Activated T-cell treated with anti-CD3 and anti-CD28 coated beads, Interleukin-2, amount 50 U/mL, for 4 hours (primary cell): Measurements from ENCODE around the gene ADGRG2. TPM values are rescaled to one million over a fixed set of nuclear protein-coding genes. Genes with fewer than 3 reads are reported as not detected.

Source experiments
- ATAC-seq, 2 donors: fragments of 200-7000 bp; cut with Tn5 transposase; one replicate each; pipeline ENCODE4 v1.10.0; 2021
- DNase-seq: peaks from one replicate; pipeline ENCODE4 v3.0.0-alpha.2; 2020
- H3K27me3 Mint-ChIP-seq: one replicate; pipeline ENCODE4 v1.8.0; 2021; ENCODE audit warnings: low read depth, mixed read lengths
- H3K36me3 Mint-ChIP-seq: one replicate; pipeline ENCODE4 v1.8.0; 2022; ENCODE audit warnings: mixed read lengths; ENCODE audit not compliant: insufficient read depth
- H3K4me1 Mint-ChIP-seq: one replicate; pipeline ENCODE4 v1.8.0; 2021; ENCODE audit warnings: low read depth, mixed read lengths
- H3K4me3 Mint-ChIP-seq: one replicate; pipeline ENCODE4 v1.8.0; 2021; ENCODE audit warnings: mild to moderate bottlenecking, moderate library complexity, mixed read lengths
- H3K9me3 Mint-ChIP-seq: one replicate; pipeline ENCODE4 v1.8.0; 2021; ENCODE audit warnings: mixed read lengths
- total RNA-seq, 3 donors: library from RNA; stranded (reverse); gene quantifications; one replicate each; pipeline ENCODE4 v1.2.1, GENCODE V29; 2021

Gene ADGRG2
- total RNA-seq, 3 donors from 2014 or later: not detected

GRCh38 chrX:18945483-18945882 is 176.8 kb downstream of the ADGRG2 start:
- no peaks in the 10 kb centered on the region for H3K4me1 Mint-ChIP-seq
- no peaks in the 10 kb centered on the region for H3K9me3 Mint-ChIP-seq
- H3K36me3 Mint-ChIP-seq: peaks cover 18% of the 10 kb centered on the region
- DNase-seq (no peak), ATAC-seq (no peak)
- H3K4me3 Mint-ChIP-seq: no peak overlapping the region
- no peaks in the 10 kb centered on the region for H3K27me3 Mint-ChIP-seq

- H3K4me1 Mint-ChIP-seq: no peaks in the 10 kb centered on the region
- no peaks in the 10 kb centered on the region for H3K27me3 Mint-ChIP-seq
- no peaks in the 10 kb centered on the region for H3K9me3 Mint-ChIP-seq
Measured at GRCh38 chrX:18944482-18944881, 177.8 kb downstream of the ADGRG2 start.

DNA sequence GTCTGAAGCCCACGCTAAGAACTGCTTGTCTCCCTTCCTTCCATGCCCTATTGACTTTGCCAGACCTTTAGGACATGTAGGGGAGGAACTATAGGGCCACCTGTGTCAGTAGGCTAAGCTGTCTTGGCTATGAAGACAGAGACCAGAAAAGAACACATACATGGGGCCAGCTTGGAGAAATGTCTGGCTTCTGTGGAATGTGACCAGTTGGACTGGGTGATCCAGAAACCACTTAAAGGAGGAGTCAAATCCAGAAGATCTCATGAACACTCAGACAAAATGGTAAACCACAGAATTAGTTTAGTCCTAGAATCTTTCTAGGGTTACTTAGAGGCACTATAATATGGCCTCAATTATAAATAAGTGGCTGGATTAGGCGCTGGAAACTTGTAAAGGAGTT is 180.4 kb downstream of the ADGRG2 start:
- no peak for ATAC-seq
- Mint-ChIP-seq H3K4me1 (no peaks in the 10 kb centered on the region), H3K4me3 (no peak overlapping the region), H3K9me3 (no peaks in the 10 kb centered on the region), H3K27me3 (no peaks in the 10 kb centered on the region), H3K36me3 (peaks cover 23% of the 10 kb centered on the region)
- no peak for DNase-seq

More at GRCh38 chrX:18944482-18944881, 177.8 kb downstream of the ADGRG2 start:
- ATAC-seq: no peak
- Mint-ChIP-seq H3K4me3 (no peak overlapping the region), H3K36me3 (peaks cover 21% of the 10 kb centered on the region)
- no peak for DNase-seq

Other genes with a start within 250 kb of the ADGRG2 start
- gene PHKA2, start 138.4 kb downstream of the ADGRG2 start, total RNA-seq: 10 to 100 TPM; 14.1 to 17.5 (median 14.8) TPM
- gene PDHA1, start 221.5 kb upstream of the ADGRG2 start, total RNA-seq: 100 to 1,000 TPM; 226 to 249 (median 237) TPM